T-helper 1 cell treated with Interleukin-12 subunit alpha and Interleukin-12 subunit beta and Interleukin-4 antibody, amounts not matched to agents 30 ng/mL and 1 ng/mL, for 36 hours (primary cell): ENCODE results near the gene ERGIC3. TPM values are rescaled to one million over a fixed set of nuclear protein-coding genes. Genes with fewer than 3 reads are reported as not detected.

Source experiments
- intact Hi-C: fragments of 100-400 bp; cut with micrococcal nuclease; formaldehyde crosslinking; loops from one replicate; pipeline ENCODE4 v1.15.1; 2024
- total RNA-seq: library from RNA; stranded (reverse); gene quantifications from 2 replicates; pipeline ENCODE4 v1.2.3, GENCODE V29; 2022

The ERGIC3 gene
- total RNA-seq, 1 donor from 2014 or later: 140 TPM

- intact Hi-C loops: no loop called here
Measured at GRCh38 chr20:35595901-35596300, 54.0 kb downstream of the ERGIC3 start.

DNA sequence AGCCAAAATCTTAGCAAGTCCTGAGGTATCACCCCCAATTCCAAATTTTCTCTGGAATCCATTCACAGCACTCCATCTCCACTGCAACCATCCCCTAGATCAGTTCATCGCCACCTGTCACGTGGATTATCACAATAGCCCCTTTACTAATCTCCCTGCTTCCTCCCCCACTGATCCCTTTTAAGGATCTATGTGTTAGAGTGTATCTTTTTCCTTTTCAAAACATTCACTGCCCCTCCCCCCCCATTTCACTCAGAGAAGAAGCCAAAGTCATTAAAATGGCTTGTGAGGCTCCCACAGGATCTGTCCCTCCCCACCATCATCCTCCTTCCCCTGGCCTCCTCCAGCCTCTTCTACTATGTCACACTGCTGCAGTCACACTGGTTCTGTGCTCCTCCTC lies 55.3 kb downstream of the ERGIC3 start:
- intact Hi-C loops: no loop called here

- intact Hi-C loops: no loop called here
Measured at GRCh38 chr20:35598476-35598875, 56.6 kb downstream of the ERGIC3 start.

DNA sequence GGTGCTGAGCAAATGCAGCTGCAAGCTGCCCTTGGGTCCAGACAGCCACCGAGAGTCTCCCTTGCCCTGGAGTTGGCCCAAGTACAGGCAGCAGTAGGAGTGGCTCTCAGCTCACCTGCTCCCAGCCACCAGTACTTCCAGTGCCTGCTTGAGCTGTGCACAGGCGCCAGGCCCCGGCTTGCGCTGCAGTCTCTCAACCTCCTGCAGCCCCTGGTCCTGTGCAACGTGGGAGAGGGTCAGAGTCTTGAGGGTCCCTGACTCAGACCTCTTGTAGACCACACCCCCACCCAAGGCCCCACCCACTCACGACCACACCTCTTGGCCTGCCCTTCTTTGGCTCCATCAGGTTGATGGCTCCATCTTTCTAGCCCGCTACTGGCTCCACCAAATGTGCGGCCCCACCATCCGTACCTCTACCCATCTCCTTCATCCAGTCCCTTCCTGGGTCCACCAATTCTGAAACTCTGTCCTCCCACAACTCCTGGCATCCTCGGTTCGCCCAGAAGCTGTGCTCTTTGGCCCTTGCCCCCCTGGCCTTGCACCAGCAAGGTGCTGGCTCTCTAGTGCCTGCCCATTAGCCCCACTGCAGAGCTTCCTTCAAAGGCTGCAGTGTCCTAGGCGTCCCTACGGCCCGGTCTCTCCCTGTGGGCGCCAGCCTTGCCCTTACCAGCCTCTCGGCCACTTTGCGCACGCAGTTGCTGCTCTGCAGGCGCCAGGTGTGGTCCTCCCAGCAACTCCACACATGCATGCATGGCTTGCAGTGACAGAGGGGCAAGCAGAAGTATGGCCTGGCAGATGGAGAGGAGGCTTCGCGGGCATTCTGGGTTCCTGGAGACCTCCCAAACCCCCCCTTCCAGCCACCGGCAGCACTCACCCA lies 57.3 kb downstream of the ERGIC3 start:
- intact Hi-C loops: no loop called here

DNA sequence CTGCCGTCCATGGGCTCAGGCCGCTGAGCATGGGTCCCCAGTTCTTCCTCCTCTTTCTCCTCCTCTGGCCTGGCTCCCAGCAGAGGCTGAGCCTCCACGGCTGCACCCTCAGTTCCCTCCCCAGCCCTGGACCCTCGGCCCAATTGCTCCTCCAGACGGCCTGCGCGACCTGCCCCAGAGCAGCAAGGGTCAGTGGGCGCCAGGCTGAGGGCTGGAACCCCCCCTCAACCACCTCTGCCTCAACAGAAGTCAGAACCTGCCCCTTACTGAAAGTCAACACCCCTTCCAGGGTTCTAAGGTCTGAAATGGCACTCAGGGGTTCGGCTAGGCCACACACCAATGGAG lies 57.9 kb downstream of the ERGIC3 start:
- intact Hi-C loops: no loop called here

DNA sequence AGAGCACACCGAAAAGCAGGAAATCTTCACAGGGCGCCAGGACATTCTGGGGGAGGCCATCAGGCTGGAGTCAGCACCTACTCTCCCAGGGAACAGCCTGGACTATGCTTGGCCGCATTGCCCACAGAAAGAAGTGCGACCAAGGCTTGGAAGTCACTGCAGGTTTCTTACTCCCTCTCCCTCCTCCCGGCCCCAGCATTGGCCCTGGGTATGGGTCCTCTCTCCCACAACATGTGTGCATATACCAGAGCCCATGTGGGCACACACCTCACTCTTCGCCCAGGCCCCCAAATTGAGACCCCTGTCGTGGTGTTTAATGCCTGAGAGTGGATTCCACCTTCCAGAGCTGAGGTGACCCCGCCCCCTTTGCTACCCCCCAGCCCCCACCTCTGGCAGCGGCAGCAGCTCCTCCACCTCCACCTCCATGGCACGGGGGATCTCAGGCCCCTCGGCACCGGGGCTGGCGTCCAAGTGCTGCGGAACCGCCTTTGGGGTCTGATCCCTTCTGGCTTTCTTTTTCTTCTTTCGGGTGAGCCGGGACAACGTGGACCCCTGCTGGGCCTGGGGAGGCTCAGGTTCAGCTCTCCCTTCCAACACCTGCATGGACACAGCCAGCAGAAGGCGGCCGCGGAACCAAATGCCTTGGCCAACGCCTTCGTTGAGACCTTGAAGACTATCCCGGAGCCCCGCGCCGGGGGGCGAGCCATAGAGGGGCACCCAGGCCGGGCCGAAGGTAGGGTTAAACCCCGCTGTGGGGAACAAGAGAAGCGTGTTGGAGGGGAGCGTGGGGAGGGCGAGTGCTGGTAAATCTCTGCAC lies 58.5 kb downstream of the ERGIC3 start:
- intact Hi-C loops: no loop called here

GRCh38 chr20:35600993-35601973 lies 59.4 kb downstream of the ERGIC3 start:
- intact Hi-C loops: loop anchor here (1.0 kb wide), 4 partner anchors 15 to 283 kb away; partner anchors contain the start of genes NFS1 and ROMO1

GRCh38 chr20:35601990-35602389 lies 60.1 kb downstream of the ERGIC3 start:
- intact Hi-C loops: loop anchor here (1.0 kb wide), 4 partner anchors 14 to 282 kb away; partner anchors contain the start of genes NFS1 and ROMO1

GRCh38 chr20:35602851-35603495 lies 61.1 kb downstream of the ERGIC3 start:
- intact Hi-C loops: no loop called here

DNA sequence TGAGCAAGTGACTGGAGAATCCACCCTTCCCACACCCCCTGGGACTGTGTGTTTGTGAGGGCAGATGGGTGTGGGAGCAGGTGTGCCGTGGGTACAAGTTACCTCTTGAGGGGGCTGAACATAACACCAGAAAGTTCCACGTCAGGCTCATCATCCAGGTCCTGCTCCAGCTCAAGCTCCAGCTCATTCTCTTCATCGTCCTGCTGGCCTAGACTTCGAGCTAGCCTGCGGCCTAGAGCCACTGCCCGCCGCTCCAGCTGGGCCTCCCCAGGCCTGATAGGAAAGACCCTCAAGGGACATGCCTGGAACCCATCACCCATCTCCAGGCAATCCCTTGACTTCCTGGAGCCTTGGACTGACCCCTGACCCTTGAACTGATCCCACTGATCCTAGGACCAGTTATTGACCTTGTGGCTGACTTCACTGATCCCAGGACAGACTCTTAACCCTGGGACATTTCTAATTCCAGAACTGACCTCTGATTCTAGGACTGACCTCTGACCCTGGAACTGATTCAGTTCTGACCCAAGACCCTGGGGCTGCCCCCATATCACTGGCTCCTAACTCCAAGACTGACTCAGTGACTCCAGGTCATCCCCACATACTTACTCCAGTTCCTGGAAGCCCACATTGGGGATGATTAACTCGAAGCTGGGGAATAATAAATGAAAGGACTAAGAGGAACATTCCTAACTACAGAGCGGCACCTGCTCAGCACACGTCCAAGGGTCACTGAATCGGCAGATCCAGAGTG lies 62.0 kb downstream of the ERGIC3 start:
- intact Hi-C loops: loop anchor here (1.0 kb wide), 1 partner anchor 141 kb away; no protein-coding TSS in a partner anchor

DNA sequence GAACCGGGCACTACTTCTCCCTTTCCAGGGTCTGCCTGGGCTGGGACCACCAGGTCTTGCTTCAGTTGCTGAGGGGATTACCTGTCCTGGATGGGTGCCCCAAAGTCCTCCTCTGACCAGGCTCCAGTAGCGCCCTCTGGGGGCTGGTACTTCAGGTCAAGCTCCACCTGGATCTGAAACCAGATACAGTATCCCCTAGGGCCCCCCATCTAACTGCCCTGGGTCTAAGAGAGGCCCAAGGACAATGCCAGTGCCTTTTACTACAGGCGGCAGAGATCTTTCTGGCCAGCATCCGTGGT lies 62.5 kb downstream of the ERGIC3 start:
- intact Hi-C loops: loop anchor here (1.0 kb wide), 1 partner anchor 141 kb away; no protein-coding TSS in a partner anchor

DNA sequence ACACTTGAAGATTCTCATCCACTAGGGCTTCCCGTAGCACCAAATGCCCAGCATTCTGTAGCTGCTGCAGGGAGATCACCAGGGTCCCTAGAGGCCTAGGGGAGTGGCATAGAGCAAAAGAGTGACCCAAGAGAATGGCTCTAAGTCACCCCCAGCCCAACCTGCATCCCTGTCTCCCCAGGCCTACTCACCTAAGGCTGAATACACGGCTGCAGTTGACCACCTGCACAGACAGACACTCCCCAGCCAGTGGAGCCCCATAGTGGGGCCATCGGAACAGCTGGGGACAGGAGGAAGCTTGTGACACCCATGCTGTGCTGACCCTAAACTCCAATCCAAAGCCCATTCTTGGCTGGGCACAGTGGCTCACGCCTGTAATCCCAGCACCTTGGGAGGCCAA lies 64.2 kb downstream of the ERGIC3 start:
- intact Hi-C loops: no loop called here

Other genes starting within 250 kb of the ERGIC3 start
- gene FAM83C, start 249.7 kb upstream of the ERGIC3 start, total RNA-seq: not detected in 2 replicates
- 43.6 and 59.8 TPM in 2 replicates for gene UQCC1, start 130.1 kb upstream of the ERGIC3 start, total RNA-seq
- 0.07 TPM in 1 of 2 replicates, not detected in the other for gene GDF5, start 103.8 kb upstream of the ERGIC3 start, total RNA-seq
- 69.9 and 74.1 TPM in 2 replicates for gene CEP250, start 86.5 kb upstream of the ERGIC3 start, total RNA-seq
- gene C20orf173, start 12.4 kb upstream of the ERGIC3 start, total RNA-seq: not detected in 2 replicates
- 2.6 and 2.9 TPM in 2 replicates for gene SPAG4, start 73.8 kb downstream of the ERGIC3 start, total RNA-seq
- gene CPNE1, start 122.8 kb downstream of the ERGIC3 start, total RNA-seq: 266 and 276 TPM in 2 replicates
- 127 TPM in 2 replicates for gene RBM12, start 122.8 kb downstream of the ERGIC3 start, total RNA-seq
- gene NFS1, start 157.3 kb downstream of the ERGIC3 start, total RNA-seq: 25.0 and 27.6 TPM in 2 replicates
- 86.0 and 91.8 TPM in 2 replicates for gene ROMO1, start 157.3 kb downstream of the ERGIC3 start, total RNA-seq
- 387 and 394 TPM in 2 replicates for gene RBM39, start 200.2 kb downstream of the ERGIC3 start, total RNA-seq
- gene PHF20, start 229.9 kb downstream of the ERGIC3 start, total RNA-seq: 62.7 and 64.1 TPM in 2 replicates